Suprapubic skin (tissue), 4 donors: Measurements from ENCODE around the gene ME2. TPM values are rescaled to one million over a fixed set of nuclear protein-coding genes. Genes with fewer than 3 reads are reported as not detected.

Experiments
- DNase-seq, 2 donors: peaks; one replicate each; pipeline ENCODE4 v3.0.0-alpha.2; 2019; ENCODE audit warnings: low spot score in 2 of 2
- H3K27ac ChIP-seq: fragments of 200-600 bp; sonication (generic); one replicate; pipeline ENCODE4 v1.5.1; 2019
- H3K27me3 ChIP-seq: fragments of 200-600 bp; sonication (generic); one replicate; pipeline ENCODE4 v1.5.1; 2019
- H3K36me3 ChIP-seq: fragments of 200-600 bp; sonication (generic); one replicate; pipeline ENCODE4 v1.5.1; 2019
- H3K4me1 ChIP-seq: fragments of 200-600 bp; sonication (generic); one replicate; pipeline ENCODE4 v1.5.1; 2019
- H3K4me3 ChIP-seq: fragments of 200-600 bp; sonication (generic); one replicate; pipeline ENCODE4 v1.5.1; 2019; ENCODE audit warnings: mild to moderate bottlenecking
- H3K9me3 ChIP-seq: fragments of 200-600 bp; sonication (generic); one replicate; pipeline ENCODE4 v1.5.1; 2019
- CTCF ChIP-seq, 2 donors: fragments of 200-600 bp in 1 of 2; fragments of 450-650 bp in 1 of 2; sonication (generic) in 1 of 2; IDR thresholded peaks; one replicate each; pipeline ENCODE4 v1.5.1; 2016 to 2019; ENCODE audit warnings: antibody characterized with exemption in 2 of 2, mild to moderate bottlenecking in 1 of 2, moderate library complexity in 1 of 2
- EP300 ChIP-seq: sonication (generic); formaldehyde crosslinking; IDR thresholded peaks from one replicate; pipeline ENCODE4 v1.6.1; 2017; ENCODE audit warnings: antibody characterized with exemption
- POLR2A ChIP-seq, 2 donors: fragments of 450-650 bp; IDR thresholded peaks; one replicate each; pipeline ENCODE4 v1.6.1; 2017; ENCODE audit warnings: antibody characterized with exemption in 2 of 2, mild to moderate bottlenecking in 2 of 2, moderate library complexity in 2 of 2
- POLR2AphosphoS5 ChIP-seq, 3 donors: sonication (generic); formaldehyde crosslinking; IDR thresholded peaks; one replicate each; pipeline ENCODE4 v1.6.1; 2017; ENCODE audit warnings: antibody characterized with exemption in 3 of 3
- WGBS: methylation state at CpG from one replicate; pipeline ENCODE4 v1.1.5; 2018; 5-methylcytosine and 5-hydroxymethylcytosine counted together
- total RNA-seq, 4 donors: library from RNA; depleted of rRNA; stranded (reverse); fragments of >200 nt; gene quantifications; one replicate each; pipeline ENCODE4 v1.1.0, GENCODE V29; 2016

ME2 gene
- total RNA-seq, 4 donors from 2014 or later: 18.7 to 29.3 (median 25.4) TPM

GRCh38 chr18:50906843-50907242, 27.9 kb downstream of the ME2 start:
- Histone ChIP-seq H3K4me1 (no peaks in the 10 kb centered on the region), H3K9me3 (no peaks in the 10 kb centered on the region), H3K36me3 (peaks cover 8% of the 10 kb centered on the region), H3K4me3 (no peak overlapping the region), H3K27ac (no peak overlapping the region), H3K27me3 (no peaks in the 10 kb centered on the region)
- no peak for DNase-seq
- WGBS: 100% methylated on average over 2 of the region's 2 CpGs
- no peak for TF ChIP-seq EP300
- no peak for TF ChIP-seq CTCF (IDR thresholded peaks at IDR 0.05)
- TF ChIP-seq POLR2AphosphoS5 (IDR thresholded peaks at IDR 0.05): no peak
- no peak for TF ChIP-seq POLR2A (IDR thresholded peaks at IDR 0.05)

- Histone ChIP-seq H3K4me3 (no peak overlapping the region), H3K27ac (no peak overlapping the region), H3K9me3 (no peaks in the 10 kb centered on the region), H3K4me1 (no peaks in the 10 kb centered on the region), H3K36me3 (peaks cover 21% of the 10 kb centered on the region), H3K27me3 (no peaks in the 10 kb centered on the region)
- DNase-seq: no peak
- TF ChIP-seq POLR2A (IDR thresholded peaks at IDR 0.05) (no peak), EP300 (no peak), POLR2AphosphoS5 (IDR thresholded peaks at IDR 0.05) (no peak), CTCF (IDR thresholded peaks at IDR 0.05) (no peak)
- WGBS: 94% methylated on average over 1 of the region's 1 CpG
These were observed 30.3 kb downstream of the ME2 start for GRCh38 chr18:50909261-50909660.

- WGBS: 100% methylated on average over 1 of the region's 1 CpG
- Histone ChIP-seq H3K36me3 (peaks cover 23% of the 10 kb centered on the region), H3K27me3 (no peaks in the 10 kb centered on the region), H3K4me3 (no peak overlapping the region), H3K9me3 (no peaks in the 10 kb centered on the region), H3K27ac (no peak overlapping the region), H3K4me1 (no peaks in the 10 kb centered on the region)
- no peak for TF ChIP-seq EP300
- TF ChIP-seq CTCF (IDR thresholded peaks at IDR 0.05): no peak
- TF ChIP-seq POLR2A (IDR thresholded peaks at IDR 0.05): no peak
- no peak for TF ChIP-seq POLR2AphosphoS5 (IDR thresholded peaks at IDR 0.05)
- DNase-seq: no peak
These were observed 32.1 kb downstream of the ME2 start for GRCh38 chr18:50911006-50911405.

GRCh38 chr18:50917021-50917420, 38.1 kb downstream of the ME2 start:
- Histone ChIP-seq H3K4me1 (no peaks in the 10 kb centered on the region), H3K27me3 (no peaks in the 10 kb centered on the region), H3K4me3 (no peak overlapping the region), H3K27ac (no peak overlapping the region), H3K36me3 (peaks cover 40% of the 10 kb centered on the region), H3K9me3 (no peaks in the 10 kb centered on the region)
- WGBS: 80% methylated on average over 1 of the region's 1 CpG
- no peak for TF ChIP-seq CTCF (IDR thresholded peaks at IDR 0.05)
- TF ChIP-seq POLR2AphosphoS5 (IDR thresholded peaks at IDR 0.05): no peak
- no peak for TF ChIP-seq EP300
- no peak for DNase-seq

- no peak overlapping the region for H3K4me3 ChIP-seq
- H3K9me3 ChIP-seq: no peaks in the 10 kb centered on the region
- no peaks in the 10 kb centered on the region for H3K4me1 ChIP-seq
- no peaks in the 10 kb centered on the region for H3K27me3 ChIP-seq
- H3K36me3 ChIP-seq: peaks cover 49% of the 10 kb centered on the region
- 97% methylated on average over 5 of the region's 5 CpGs for WGBS
- no peak for TF ChIP-seq CTCF (IDR thresholded peaks at IDR 0.05)
- TF ChIP-seq POLR2AphosphoS5 (IDR thresholded peaks at IDR 0.05): no peak
- TF ChIP-seq POLR2A (IDR thresholded peaks at IDR 0.05): no peak
- TF ChIP-seq EP300: no peak
- no peak for DNase-seq
- H3K27ac ChIP-seq: no peak overlapping the region
These were observed 39.2 kb downstream of the ME2 start for GRCh38 chr18:50918153-50918552.
